ENCODE data around the gene CLDN9.
A peak's percentile ranks its signal among the peaks of the same experiment; 100 is the strongest.

The CLDN9 gene

GRCh38 chr16:2963723-2964474 lies 48.8 kb upstream of the CLDN9 start, which contains the start of gene KREMEN2 (continued):
- peak; percentile 85 for TF ChIP-seq KLF16 (tag by site-specific recombination; IDR thresholded peaks at IDR 0.05)
- no peak for TF ChIP-seq ZNF660 (tag by site-specific recombination; IDR thresholded peaks at IDR 0.05)
- TF ChIP-seq ZNF184 (tag by site-specific recombination; IDR thresholded peaks at IDR 0.05) = no peak
- TF ChIP-seq HOXC10 (CRISPR knock-in tag; IDR thresholded peaks at IDR 0.05) = no peak
- no peak for TF ChIP-seq ZNF792 (tag by site-specific recombination; IDR thresholded peaks at IDR 0.05)
- TF ChIP-seq ZNF473 (tag by site-specific recombination; IDR thresholded peaks at IDR 0.05) = no peak
- TF ChIP-seq ZNF341 (tag by site-specific recombination; IDR thresholded peaks at IDR 0.05; ENCODE audit: low read depth) = peak; percentile 83
- peak; percentile 23; the same call in 1 of the 2 replicates for TF ChIP-seq ZNF391 (tag by site-specific recombination; IDR thresholded peaks at IDR 0.05; ENCODE audit: borderline replicate concordance, low read depth)
- peak; percentile 86 for TF ChIP-seq ZNF692 (tag by site-specific recombination; IDR thresholded peaks at IDR 0.05)
- no peak for TF ChIP-seq ZNF433 (tag by site-specific recombination; IDR thresholded peaks at IDR 0.05; ENCODE audit: low read depth)
- TF ChIP-seq ZNF704 (tag by site-specific recombination; IDR thresholded peaks at IDR 0.05) = no peak
- TF ChIP-seq ATF2 (tag by site-specific recombination; IDR thresholded peaks at IDR 0.05; ENCODE audit: low read depth) = no peak
- TF ChIP-seq HIC1 (tag by site-specific recombination; IDR thresholded peaks at IDR 0.05) = peak; percentile 51; the same call in 1 of the 2 replicates
- TF ChIP-seq ZNF510 (tag by site-specific recombination; IDR thresholded peaks at IDR 0.05; ENCODE audit: insufficient replicate concordance) = no peak
- TF ChIP-seq ZNF791 (tag by site-specific recombination; IDR thresholded peaks at IDR 0.05) = no peak
- TF ChIP-seq ZNF10 (tag by site-specific recombination; IDR thresholded peaks at IDR 0.05) = no peak
- TF ChIP-seq ZNF24 (tag by site-specific recombination; IDR thresholded peaks at IDR 0.05) = peak; percentile 87
- peak; percentile 64 for TF ChIP-seq ZBTB17 (tag by site-specific recombination; IDR thresholded peaks at IDR 0.05)
- TF ChIP-seq ZNF239 (tag by site-specific recombination; IDR thresholded peaks at IDR 0.05) = no peak
- no peak for TF ChIP-seq ZNF404 (tag by site-specific recombination; IDR thresholded peaks at IDR 0.05)
- TF ChIP-seq ZNF155 (tag by site-specific recombination; IDR thresholded peaks at IDR 0.05) = no peak
- no peak for TF ChIP-seq ZNF785 (tag by site-specific recombination; IDR thresholded peaks at IDR 0.05)
- TF ChIP-seq ZNF580 (tag by site-specific recombination; IDR thresholded peaks at IDR 0.05) = 0 out of 2 replicates have a peak, but pooled peaks have one; percentile 27
- peak; percentile 90 for TF ChIP-seq PRDM10 (tag by site-specific recombination; IDR thresholded peaks at IDR 0.05)
- TF ChIP-seq ZNF174 (tag by site-specific recombination; IDR thresholded peaks at IDR 0.05) = no peak
- peak; percentile 90 for TF ChIP-seq ZNF335 (tag by site-specific recombination; conservative IDR thresholded peaks at IDR 0.05)
- no peak for TF ChIP-seq ZFP41 (tag by site-specific recombination; IDR thresholded peaks at IDR 0.05; ENCODE audit: borderline replicate concordance)
- TF ChIP-seq ZNF610 (tag by site-specific recombination; IDR thresholded peaks at IDR 0.05; ENCODE audit: borderline replicate concordance) = 0 out of 2 replicates have a peak, but pooled peaks have one; percentile 60
- no peak for TF ChIP-seq ZNF747 (tag by site-specific recombination; IDR thresholded peaks at IDR 0.05)
- TF ChIP-seq ZNF324 (tag by site-specific recombination; IDR thresholded peaks at IDR 0.05) = 0 out of 2 replicates have a peak, but pooled peaks have one; percentile 30
- TF ChIP-seq ZNF777 (tag by site-specific recombination; IDR thresholded peaks at IDR 0.05; ENCODE audit: borderline replicate concordance) = no peak

All from HEK293 (cell line).